ENCODE data around the gene NRIP1. TPM values are rescaled to one million over a fixed set of nuclear protein-coding genes. Genes with fewer than 3 reads are reported as not detected.

Gene NRIP1
- total RNA-seq, 4 donors from 2014 or later: 35.7 to 63.7 (median 41.0) TPM

DNA sequence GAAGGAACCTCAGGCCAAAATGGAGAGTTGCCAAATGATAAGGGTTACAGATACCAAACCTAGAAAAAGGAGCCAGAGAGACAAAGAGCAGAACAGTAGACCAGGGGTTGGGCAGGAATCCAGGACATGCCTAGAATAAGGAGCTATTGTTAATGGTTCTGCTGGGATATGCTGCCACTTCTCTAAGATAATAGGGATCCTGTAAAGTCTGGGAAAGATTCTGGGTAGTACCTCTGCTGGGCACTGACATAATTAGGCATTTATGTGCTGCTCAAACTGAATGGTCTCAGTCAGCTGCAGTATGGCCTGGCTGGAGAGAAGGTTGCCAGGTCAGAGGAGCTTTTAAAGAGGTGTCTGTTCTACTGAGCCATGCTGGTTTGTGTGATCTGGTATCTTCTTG, 19.9 kb upstream of the NRIP1 start:
- no peak overlapping the region for H3K27ac ChIP-seq
- intact Hi-C loops (cut with DNase I; ENCODE audit: low total_unique reads): no loop called here
- H3K4me1 ChIP-seq: no peaks in the 10 kb centered on the region
- no peak for TF ChIP-seq POLR2A (IDR thresholded peaks at IDR 0.05)
- TF ChIP-seq CTCF (IDR thresholded peaks at IDR 0.05 in 4 of 5, conservative IDR thresholded peaks at IDR 0.05 in 1 of 5): no peak
- in situ Hi-C loops (cut with MboI; ENCODE audit: low sequenced_read_pairs in 4 of 4): no loop called here
- H3K27me3 ChIP-seq: no peaks in the 10 kb centered on the region
- H3K4me3 ChIP-seq: no peak overlapping the region
- H3K9me3 ChIP-seq: no peaks in the 10 kb centered on the region
- DNase-seq: no peak
- no peaks in the 10 kb centered on the region for H3K36me3 ChIP-seq
- no peak for ATAC-seq

DNA sequence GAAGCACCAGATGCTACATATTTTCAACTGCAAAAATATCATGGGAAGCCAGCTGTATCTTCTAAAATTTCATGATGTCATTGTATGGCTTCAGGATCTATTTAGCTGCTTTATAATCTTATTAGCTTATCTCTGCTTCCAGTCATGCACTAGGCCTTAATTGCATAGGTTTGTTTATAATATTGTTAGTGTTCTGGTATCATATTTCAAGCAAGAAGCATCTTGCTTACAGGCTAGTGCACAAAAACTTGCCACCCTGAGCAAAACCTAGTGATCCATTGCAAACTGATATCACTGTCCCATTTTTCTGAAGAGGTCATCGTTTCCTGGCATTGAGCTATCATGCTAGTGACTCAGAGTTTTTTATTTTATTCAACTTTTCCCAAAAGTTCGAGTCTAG, 15.7 kb upstream of the NRIP1 start:
- no peak for DNase-seq
- intact Hi-C loops (cut with DNase I; ENCODE audit: low total_unique reads): no loop called here
- TF ChIP-seq CTCF (IDR thresholded peaks at IDR 0.05 in 4 of 5, conservative IDR thresholded peaks at IDR 0.05 in 1 of 5): no peak
- TF ChIP-seq POLR2A (IDR thresholded peaks at IDR 0.05): no peak
- Histone ChIP-seq H3K4me1 (no peaks in the 10 kb centered on the region), H3K4me3 (no peak overlapping the region), H3K36me3 (no peaks in the 10 kb centered on the region), H3K9me3 (no peaks in the 10 kb centered on the region), H3K27ac (no peak overlapping the region), H3K27me3 (no peaks in the 10 kb centered on the region)
- in situ Hi-C loops (cut with MboI; ENCODE audit: low sequenced_read_pairs in 4 of 4): no loop called here
- no peak for ATAC-seq

DNA sequence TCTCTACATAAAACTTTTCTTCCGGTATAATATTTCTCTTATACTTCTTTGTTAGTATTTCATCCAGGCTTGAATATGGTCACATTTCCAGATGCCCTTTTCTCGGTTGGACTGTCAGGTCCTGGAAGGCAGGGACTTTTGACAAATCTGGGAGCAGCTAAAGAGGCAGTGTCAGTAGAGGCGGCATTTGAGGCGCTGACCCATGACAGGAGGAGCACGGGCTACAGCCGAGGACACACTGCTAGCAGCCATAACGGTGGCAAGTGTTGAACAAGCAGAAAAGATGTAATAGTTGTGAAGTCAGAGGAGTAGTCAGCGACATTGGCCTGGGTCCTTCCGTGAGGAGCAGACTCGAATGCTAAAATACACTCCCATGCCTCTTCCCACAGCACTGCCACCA, 14.5 kb upstream of the NRIP1 start:
- in situ Hi-C loops (cut with MboI; ENCODE audit: low sequenced_read_pairs in 4 of 4): no loop called here
- H3K27ac ChIP-seq: no peak overlapping the region
- H3K9me3 ChIP-seq: no peaks in the 10 kb centered on the region
- intact Hi-C loops (cut with DNase I; ENCODE audit: low total_unique reads): no loop called here
- H3K4me1 ChIP-seq: no peaks in the 10 kb centered on the region
- no peaks in the 10 kb centered on the region for H3K36me3 ChIP-seq
- DNase-seq (no peak), ATAC-seq (no peak)
- no peak overlapping the region for H3K4me3 ChIP-seq
- no peaks in the 10 kb centered on the region for H3K27me3 ChIP-seq
- TF ChIP-seq CTCF (IDR thresholded peaks at IDR 0.05 in 4 of 5, conservative IDR thresholded peaks at IDR 0.05 in 1 of 5): no peak

GRCh38 chr21:15078180-15078579, 13.4 kb upstream of the NRIP1 start:
- in situ Hi-C loops (cut with MboI; ENCODE audit: low sequenced_read_pairs in 4 of 4): no loop called here
- no peaks in the 10 kb centered on the region for H3K27me3 ChIP-seq
- no peak overlapping the region for H3K4me3 ChIP-seq
- H3K27ac ChIP-seq: no peak overlapping the region
- intact Hi-C loops (cut with DNase I; ENCODE audit: low total_unique reads): no loop called here
- no peaks in the 10 kb centered on the region for H3K9me3 ChIP-seq
- no peaks in the 10 kb centered on the region for H3K36me3 ChIP-seq
- DNase-seq (no peak), ATAC-seq (no peak)
- TF ChIP-seq POLR2A (IDR thresholded peaks at IDR 0.05) (no peak), CTCF (IDR thresholded peaks at IDR 0.05 in 4 of 5, conservative IDR thresholded peaks at IDR 0.05 in 1 of 5) (no peak)
- H3K4me1 ChIP-seq: no peaks in the 10 kb centered on the region

- H3K9me3 ChIP-seq: no peaks in the 10 kb centered on the region
- DNase-seq (no peak), ATAC-seq (no peak)
- no peaks in the 10 kb centered on the region for H3K4me1 ChIP-seq
- no peaks in the 10 kb centered on the region for H3K36me3 ChIP-seq
- in situ Hi-C loops (cut with MboI; ENCODE audit: low sequenced_read_pairs in 4 of 4): no loop called here
- intact Hi-C loops (cut with DNase I; ENCODE audit: low total_unique reads): no loop called here
- TF ChIP-seq POLR2A (IDR thresholded peaks at IDR 0.05) (no peak), CTCF (IDR thresholded peaks at IDR 0.05 in 4 of 5, conservative IDR thresholded peaks at IDR 0.05 in 1 of 5) (no peak)
- no peak overlapping the region for H3K4me3 ChIP-seq
- H3K27ac ChIP-seq: no peak overlapping the region
- no peaks in the 10 kb centered on the region for H3K27me3 ChIP-seq
These were observed 12.8 kb upstream of the NRIP1 start for GRCh38 chr21:15077529-15078145.

Data from gastrocnemius medialis (tissue), 4 donors.